22Rv1 (cell line): ENCODE measurements around the gene WDTC1.

ENCODE experiments used
- ZFX ChIP-seq: fragments of 450-650 bp; IDR thresholded peaks from 2 replicates; pipeline ENCODE4 v1.6.1; 2017; ENCODE audit warnings: antibody characterized with exemption, borderline replicate concordance
- TF ChIP-seq, protein P1 (sequence below): fragments of 450-650 bp; IDR thresholded peaks from 2 replicates; pipeline ENCODE4 v1.5.1; 2017; ENCODE audit warnings: mild to moderate bottlenecking

DNA sequence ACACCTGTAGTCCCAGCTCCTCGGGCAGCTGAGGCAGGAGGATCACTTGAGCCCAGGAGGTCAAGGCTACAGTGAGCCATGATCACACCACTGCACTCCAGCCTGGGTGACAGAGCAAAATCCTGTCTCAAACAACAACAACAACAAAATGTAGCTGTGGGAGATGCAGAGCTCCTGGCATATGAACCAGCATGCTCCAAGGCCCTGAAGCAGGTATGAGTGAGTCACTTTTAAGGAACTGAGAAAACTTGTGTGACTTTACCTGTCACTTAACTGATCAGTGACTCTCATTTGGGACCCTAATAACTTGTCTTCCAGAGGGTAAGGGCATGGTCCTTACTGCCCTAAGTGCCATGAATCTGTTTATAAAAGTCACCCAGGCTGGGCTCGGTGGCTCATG is 68.2 kb downstream of the WDTC1 start:
- TF ChIP-seq, protein P1, sequence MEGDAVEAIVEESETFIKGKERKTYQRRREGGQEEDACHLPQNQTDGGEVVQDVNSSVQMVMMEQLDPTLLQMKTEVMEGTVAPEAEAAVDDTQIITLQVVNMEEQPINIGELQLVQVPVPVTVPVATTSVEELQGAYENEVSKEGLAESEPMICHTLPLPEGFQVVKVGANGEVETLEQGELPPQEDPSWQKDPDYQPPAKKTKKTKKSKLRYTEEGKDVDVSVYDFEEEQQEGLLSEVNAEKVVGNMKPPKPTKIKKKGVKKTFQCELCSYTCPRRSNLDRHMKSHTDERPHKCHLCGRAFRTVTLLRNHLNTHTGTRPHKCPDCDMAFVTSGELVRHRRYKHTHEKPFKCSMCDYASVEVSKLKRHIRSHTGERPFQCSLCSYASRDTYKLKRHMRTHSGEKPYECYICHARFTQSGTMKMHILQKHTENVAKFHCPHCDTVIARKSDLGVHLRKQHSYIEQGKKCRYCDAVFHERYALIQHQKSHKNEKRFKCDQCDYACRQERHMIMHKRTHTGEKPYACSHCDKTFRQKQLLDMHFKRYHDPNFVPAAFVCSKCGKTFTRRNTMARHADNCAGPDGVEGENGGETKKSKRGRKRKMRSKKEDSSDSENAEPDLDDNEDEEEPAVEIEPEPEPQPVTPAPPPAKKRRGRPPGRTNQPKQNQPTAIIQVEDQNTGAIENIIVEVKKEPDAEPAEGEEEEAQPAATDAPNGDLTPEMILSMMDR = no peak
- TF ChIP-seq ZFX = no peak
